GM23248 (cell line): ENCODE measurements around the gene NECTIN3. TPM values are rescaled to one million over a fixed set of nuclear protein-coding genes. Genes with fewer than 3 reads are reported as not detected.

Experiments used
- DNase-seq: peaks from one replicate; pipeline ENCODE4 v3.0.0-alpha.2; 2015
- H2AFZ ChIP-seq: fragments of 200-600 bp; sonication (generic); 2 replicates; pipeline ENCODE4 v1.6.1; 2016; ENCODE audit warnings: antibody characterized with exemption
- H3F3A ChIP-seq: fragments of 200-600 bp; sonication (generic); 2 replicates; pipeline ENCODE4 v1.6.1; 2016; ENCODE audit warnings: mild to moderate bottlenecking, antibody characterized with exemption, mixed run types; ENCODE audit not compliant: insufficient read depth
- H3K27ac ChIP-seq: fragments of 200-600 bp; sonication (generic); 2 replicates; pipeline ENCODE4 v1.5.1; 2016; ENCODE audit warnings: mild to moderate bottlenecking
- H3K27me3 ChIP-seq: fragments of 200-600 bp; sonication (generic); replicated peaks from 2 replicates; pipeline ENCODE4 v1.6.1; 2016; ENCODE audit warnings: mild to moderate bottlenecking; ENCODE audit not compliant: insufficient read depth
- H3K36me3 ChIP-seq: fragments of 200-600 bp; sonication (generic); 2 replicates; pipeline ENCODE4 v1.6.1; 2016; ENCODE audit warnings: low read depth, mild to moderate bottlenecking
- H3K4me1 ChIP-seq: fragments of 200-600 bp; sonication (generic); 2 replicates; pipeline ENCODE4 v1.6.1; 2016; ENCODE audit warnings: mild to moderate bottlenecking; ENCODE audit not compliant: insufficient read depth
- H3K4me2 ChIP-seq: fragments of 200-600 bp; sonication (generic); one replicate; pipeline ENCODE4 v1.6.1; 2016; ENCODE audit warnings: mild to moderate bottlenecking; ENCODE audit not compliant: unreplicated experiment
- H3K4me3 ChIP-seq: fragments of 200-600 bp; sonication (generic); 2 replicates; pipeline ENCODE4 v1.5.1; 2016; ENCODE audit warnings: mild to moderate bottlenecking
- H3K79me2 ChIP-seq: fragments of 200-600 bp; sonication (generic); 2 replicates; pipeline ENCODE4 v1.6.1; 2016; ENCODE audit warnings: mild to moderate bottlenecking; ENCODE audit not compliant: insufficient read depth
- H3K9ac ChIP-seq: fragments of 200-600 bp; sonication (generic); 2 replicates; pipeline ENCODE4 v1.6.1; 2016; ENCODE audit warnings: mild to moderate bottlenecking
- H3K9me2 ChIP-seq: fragments of 200-600 bp; sonication (generic); 2 replicates; pipeline ENCODE4 v1.6.1; 2016; ENCODE audit warnings: mixed run types, mild to moderate bottlenecking, moderate library complexity; ENCODE audit not compliant: insufficient read depth
- H3K9me3 ChIP-seq: fragments of 200-600 bp; sonication (generic); one replicate; pipeline ENCODE4 v1.6.1; 2017; ENCODE audit warnings: low read depth
- H4K20me1 ChIP-seq: fragments of 200-600 bp; sonication (generic); 2 replicates; pipeline ENCODE4 v1.6.0; 2016; ENCODE audit not compliant: insufficient read depth
- EZH2 ChIP-seq: fragments of 200-600 bp; sonication (generic); IDR thresholded peaks from 2 replicates; pipeline ENCODE4 v1.6.1; 2018; ENCODE audit warnings: antibody characterized with exemption, mild to moderate bottlenecking; ENCODE audit not compliant: insufficient read depth, poor library complexity, severe bottlenecking
- EZH2phosphoT487 ChIP-seq: fragments of 200-600 bp; sonication (generic); IDR thresholded peaks from 2 replicates; pipeline ENCODE4 v1.6.1; 2018; ENCODE audit warnings: antibody characterized with exemption, moderate library complexity, mild to moderate bottlenecking, low read depth; ENCODE audit not compliant: insufficient read depth
- WGBS, 2 experiments: methylation state at CpG; one replicate each; pipeline ENCODE4 v1.1.6; 2015 to 2017; ENCODE audit warnings: low lambda C conversion rate in 2 of 2, low coverage in 1 of 2; ENCODE audit errors: missing lambda C conversion rate in 2 of 2; 5-methylcytosine and 5-hydroxymethylcytosine counted together
- in situ Hi-C: fragments of 300-500 bp; cut with MboI; formaldehyde crosslinking; loops from 2 replicates; pipeline ENCODE4 v1.15.0; 2020
- polyA plus RNA-seq: library from polyadenylated mRNA; unstranded; fragments of >200 nt; fragmentation: Nextera tagmentation; extraction: Ambion mirVana; gene quantifications from 2 replicates; pipeline ENCODE4 v1.2.1, GENCODE V29; 2016
- total RNA-seq: library from RNA; depleted of rRNA; stranded (reverse); fragments of >200 nt; shearing (Covaris generic); gene quantifications from 2 replicates; pipeline ENCODE4 v1.2.3, GENCODE V29; 2014

The NECTIN3 gene
- total and polyA plus RNA-seq, 2 experiments from 2014 or later = 11.7 to 125 TPM

DNA sequence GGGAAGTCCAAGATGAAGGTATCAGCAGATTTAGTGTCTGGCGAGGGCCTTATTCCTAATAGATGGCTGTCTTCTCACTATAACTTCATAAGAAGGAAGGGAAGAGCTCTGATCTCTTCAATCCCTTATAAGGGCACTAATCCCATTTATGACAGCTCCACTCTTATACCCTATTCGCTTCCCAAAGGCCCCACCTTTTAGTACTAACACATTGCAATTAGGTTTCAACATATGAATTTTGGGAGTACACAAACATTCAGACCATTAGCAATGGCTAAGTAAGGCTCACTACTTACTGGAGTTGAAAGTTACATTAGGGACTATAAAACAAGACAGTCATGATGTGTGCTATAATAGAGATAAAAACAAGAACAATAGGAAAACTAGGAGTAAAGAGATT, 118.9 kb downstream of the NECTIN3 start:
- Histone ChIP-seq H3K4me3 (no peak overlapping the region), H3K27ac (no peak overlapping the region), H3K27me3 (no peaks in the 10 kb centered on the region), H4K20me1 (no peaks in the 10 kb centered on the region), H3F3A (no peaks in the 10 kb centered on the region; the same call in 1 of the 2 replicates), H3K9me3 (no peaks in the 10 kb centered on the region), H3K9ac (no peak overlapping the region), H3K4me2 (no peak overlapping the region), H3K36me3 (peaks cover 62% of the 10 kb centered on the region), H2AFZ (no peak overlapping the region), H3K4me1 (no peaks in the 10 kb centered on the region), H3K9me2 (no peaks in the 10 kb centered on the region), H3K79me2 (peaks cover 5% of the 10 kb centered on the region; the same call in 1 of the 2 replicates)
- DNase-seq = no peak
- TF ChIP-seq EZH2 = no peak
- TF ChIP-seq EZH2phosphoT487 = no peak
- in situ Hi-C loops = no loop called here
- WGBS, 2 experiments = 98 to 100% methylated on average over 2 of the region's 2 CpGs

DNA sequence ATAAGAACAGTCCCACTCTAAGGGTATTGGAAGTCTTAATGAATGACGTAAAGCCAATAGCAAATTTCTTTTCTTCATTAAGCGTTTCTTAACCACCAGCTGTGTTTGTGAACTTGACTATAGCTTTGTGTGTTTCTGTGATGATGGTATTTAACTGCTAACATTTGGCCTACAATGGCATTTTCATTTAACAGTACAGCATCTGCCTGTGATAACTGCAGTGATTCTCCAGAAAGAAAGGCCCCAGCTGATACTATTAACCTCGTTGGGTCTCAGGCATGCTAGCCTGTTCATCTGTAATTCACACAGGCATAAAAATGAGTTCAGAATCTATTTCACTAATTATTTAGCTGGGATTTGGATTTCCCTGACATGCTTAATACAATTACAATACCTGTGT, 121.9 kb downstream of the NECTIN3 start:
- no peak for DNase-seq
- no peak for TF ChIP-seq EZH2phosphoT487
- no peak for TF ChIP-seq EZH2
- Histone ChIP-seq H4K20me1 (no peaks in the 10 kb centered on the region), H3K27me3 (no peaks in the 10 kb centered on the region), H3K4me1 (0 out of 2 replicates have a peak, but pooled peaks cover 4% of the 10 kb centered on the region), H3K36me3 (peaks cover 65% of the 10 kb centered on the region), H3K4me3 (no peak overlapping the region), H3K9ac (no peak overlapping the region), H3K9me3 (no peaks in the 10 kb centered on the region), H2AFZ (no peak overlapping the region), H3F3A (no peaks in the 10 kb centered on the region; the same call in 1 of the 2 replicates), H3K4me2 (no peak overlapping the region), H3K9me2 (no peaks in the 10 kb centered on the region), H3K27ac (no peak overlapping the region), H3K79me2 (no peaks in the 10 kb centered on the region)
- in situ Hi-C loops = no loop called here
- 57 to 60% methylated on average over 3 of the region's 3 CpGs for WGBS, 2 experiments

DNA sequence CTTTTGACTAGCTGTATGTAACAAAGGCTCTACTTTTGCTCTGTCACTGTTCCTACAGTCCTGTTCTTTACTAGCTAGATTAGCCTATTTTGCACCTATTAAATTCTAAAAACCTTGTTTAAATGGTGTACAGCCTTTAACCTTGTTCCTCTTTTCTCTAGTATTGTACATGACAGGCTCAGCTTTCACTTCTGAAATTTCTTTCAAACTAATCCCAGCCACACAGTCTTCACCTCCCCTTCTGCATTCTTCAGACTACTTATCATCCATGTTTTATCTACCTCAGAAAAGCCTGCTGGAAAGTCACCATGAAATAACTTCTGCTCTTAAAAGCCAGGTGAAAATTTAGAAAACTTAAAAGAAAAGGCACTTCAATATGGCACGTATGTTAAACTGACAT, 122.4 kb downstream of the NECTIN3 start:
- Histone ChIP-seq H3K27ac (no peak overlapping the region), H3K9me3 (no peaks in the 10 kb centered on the region), H3K27me3 (no peaks in the 10 kb centered on the region), H4K20me1 (no peaks in the 10 kb centered on the region), H3K4me1 (0 out of 2 replicates have a peak, but pooled peaks cover 4% of the 10 kb centered on the region), H3K36me3 (peaks cover 66% of the 10 kb centered on the region), H3K9ac (no peak overlapping the region), H2AFZ (no peak overlapping the region), H3K9me2 (no peaks in the 10 kb centered on the region), H3F3A (no peaks in the 10 kb centered on the region; the same call in 1 of the 2 replicates), H3K79me2 (no peaks in the 10 kb centered on the region), H3K4me2 (no peak overlapping the region), H3K4me3 (no peak overlapping the region)
- TF ChIP-seq EZH2phosphoT487 = no peak
- no peak for TF ChIP-seq EZH2
- in situ Hi-C loops = no loop called here
- DNase-seq = no peak
- whole genome bisulfite sequencing, 2 experiments = 96 to 97% methylated on average over 1 of the region's 1 CpG

DNA sequence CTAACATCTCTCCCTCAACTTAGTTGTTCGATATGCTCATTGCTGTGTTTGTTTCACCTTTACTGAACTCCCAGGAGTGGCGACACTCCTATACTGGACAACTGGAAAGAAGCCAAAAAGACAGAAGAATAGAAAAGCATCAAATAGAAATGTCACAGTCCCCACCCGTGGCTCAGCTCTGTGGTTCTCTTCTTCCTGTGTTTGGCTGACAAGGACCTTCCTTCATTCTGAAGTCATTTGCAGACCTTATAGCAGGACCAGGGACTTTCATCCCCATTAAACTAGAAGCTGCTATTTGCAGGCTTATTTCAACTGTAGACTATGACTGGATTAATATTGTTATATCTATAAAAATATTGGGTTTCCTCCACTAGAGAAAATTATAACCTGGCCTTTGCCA, 125.9 kb downstream of the NECTIN3 start:
- H3F3A ChIP-seq = no peaks in the 10 kb centered on the region; the same call in 1 of the 2 replicates
- no peaks in the 10 kb centered on the region for H3K27me3 ChIP-seq
- no peak overlapping the region for H3K4me2 ChIP-seq
- 97 to 98% methylated on average over 3 of the region's 3 CpGs for WGBS, 2 experiments
- H2AFZ ChIP-seq = no peak overlapping the region
- in situ Hi-C loops = no loop called here
- H3K9ac ChIP-seq = no peak overlapping the region
- no peak for DNase-seq
- no peaks in the 10 kb centered on the region for H3K9me2 ChIP-seq
- TF ChIP-seq EZH2phosphoT487 (no peak), EZH2 (no peak)
- H3K27ac ChIP-seq = no peak overlapping the region
- H3K79me2 ChIP-seq = no peaks in the 10 kb centered on the region
- no peak overlapping the region for H3K4me3 ChIP-seq
- no peaks in the 10 kb centered on the region for H4K20me1 ChIP-seq
- no peaks in the 10 kb centered on the region for H3K9me3 ChIP-seq
- 0 out of 2 replicates have a peak, but pooled peaks cover 8% of the 10 kb centered on the region for H3K4me1 ChIP-seq
- H3K36me3 ChIP-seq = peaks cover 65% of the 10 kb centered on the region

DNA sequence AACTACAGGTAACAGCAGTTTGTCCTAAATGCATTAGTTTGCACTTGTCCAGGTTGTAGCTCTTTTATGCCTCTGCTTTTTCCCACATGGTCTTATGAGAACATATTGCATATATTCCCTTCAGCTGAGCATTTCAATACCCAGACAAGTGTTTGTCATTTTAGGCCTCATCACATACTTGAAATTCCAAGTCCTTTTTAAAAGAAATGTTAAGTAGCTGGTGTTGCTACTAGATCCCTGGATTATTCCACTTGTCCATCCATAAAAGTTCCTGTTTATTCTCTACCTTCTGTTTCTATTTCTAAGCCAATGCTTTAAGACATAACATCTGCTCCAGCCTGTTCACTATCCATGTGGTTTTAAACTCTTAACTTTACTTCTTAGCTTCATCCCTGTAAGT, 128.4 kb downstream of the NECTIN3 start:
- no peak for TF ChIP-seq EZH2phosphoT487
- TF ChIP-seq EZH2 = no peak
- Histone ChIP-seq H3K27ac (no peak overlapping the region), H2AFZ (no peak overlapping the region), H3K4me3 (no peak overlapping the region), H3K36me3 (peaks cover 48% of the 10 kb centered on the region), H3K9ac (no peak overlapping the region), H3K9me2 (no peaks in the 10 kb centered on the region), H3K27me3 (no peaks in the 10 kb centered on the region), H4K20me1 (no peaks in the 10 kb centered on the region), H3K4me1 (0 out of 2 replicates have a peak, but pooled peaks cover 8% of the 10 kb centered on the region), H3K79me2 (no peaks in the 10 kb centered on the region), H3K9me3 (no peaks in the 10 kb centered on the region), H3K4me2 (no peak overlapping the region), H3F3A (no peaks in the 10 kb centered on the region; the same call in 1 of the 2 replicates)
- in situ Hi-C loops = no loop called here
- no peak for DNase-seq
